Suppressor macrophage treated with lipopolysaccharide for 1 hour (primary cell): Measurements from ENCODE around the gene TRIM29.

ENCODE experiments used
- DNase-seq, 3 donors: peaks; one replicate each; pipeline ENCODE4 v3.0.0-alpha.2; 2020 to 2022

The TRIM29 gene

DNA sequence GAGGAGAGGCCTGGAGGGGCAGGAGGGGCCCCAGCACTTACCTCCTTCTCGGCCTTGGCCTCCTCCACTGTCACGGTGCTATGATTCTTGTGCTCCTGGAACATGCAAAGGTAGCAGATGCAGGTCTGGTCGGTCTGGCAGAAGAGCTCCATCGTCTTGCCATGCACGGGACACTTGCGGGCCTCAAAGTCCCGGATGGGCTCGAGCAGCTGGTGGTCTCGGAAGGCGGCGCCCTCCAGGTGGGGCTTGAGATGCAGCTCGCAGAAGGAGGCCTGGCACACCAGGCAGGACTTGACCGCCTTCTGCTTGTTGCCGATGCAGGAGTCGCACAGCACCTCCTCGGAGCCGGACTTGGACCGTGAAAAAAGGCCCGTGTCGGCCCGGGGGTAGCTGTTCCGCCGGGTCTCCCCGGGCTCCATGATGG is 714 bp downstream of the TRIM29 start:
- no peak for DNase-seq

GRCh38 chr11:120136356-120136755 is 1.6 kb downstream of the TRIM29 start:
- no peak for DNase-seq

- DNase-seq: no peak
Observed at GRCh38 chr11:120135838-120136237, 2.1 kb downstream of the TRIM29 start.

GRCh38 chr11:120134931-120135228 is 3.0 kb downstream of the TRIM29 start:
- DNase-seq: no peak

- no peak for DNase-seq
Observed at GRCh38 chr11:120134106-120134930, 3.6 kb downstream of the TRIM29 start.

DNA sequence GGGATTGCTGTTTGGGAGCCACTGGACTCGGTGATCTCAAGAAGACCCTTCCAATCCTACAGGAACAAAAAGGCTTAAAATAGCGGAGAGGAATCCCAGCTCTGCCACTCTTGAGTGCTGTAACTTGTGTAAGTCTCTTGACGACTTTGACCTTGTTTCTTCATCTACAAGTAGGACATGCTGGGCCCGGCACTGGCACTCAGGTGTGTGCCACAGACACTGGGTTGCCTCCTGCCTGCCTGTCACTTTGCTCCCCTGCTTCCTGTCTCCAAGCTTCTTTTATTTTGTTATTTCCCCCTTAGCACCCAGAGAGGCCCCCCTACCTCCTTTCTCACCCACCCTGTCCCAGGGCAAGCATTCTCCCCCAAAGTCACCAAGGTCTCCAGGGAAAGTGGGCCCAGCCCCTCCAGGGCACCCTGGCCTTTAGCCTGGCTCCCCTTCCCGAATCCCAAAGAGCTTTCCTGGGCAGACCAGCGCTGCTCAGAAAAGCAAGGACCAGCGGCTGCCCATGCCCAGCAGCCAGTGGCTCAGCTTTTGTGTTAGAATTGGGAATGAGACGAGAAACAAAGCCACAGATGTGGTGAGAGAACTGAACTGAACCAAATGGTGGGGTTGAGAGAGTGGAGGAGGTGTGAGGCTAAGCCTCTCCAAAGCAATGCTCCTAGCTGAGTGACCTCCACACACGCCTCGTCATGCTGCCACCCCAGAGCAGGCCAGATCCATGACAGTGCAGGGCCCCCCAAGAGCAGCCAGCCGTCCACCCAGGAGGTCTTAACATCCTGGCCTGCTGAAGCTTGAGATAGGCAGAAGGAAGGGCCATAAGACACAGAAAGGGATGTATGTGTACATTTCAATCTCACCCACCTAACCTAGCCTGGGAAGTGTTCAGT is 4.5 kb downstream of the TRIM29 start:
- DNase-seq: no peak

DNA sequence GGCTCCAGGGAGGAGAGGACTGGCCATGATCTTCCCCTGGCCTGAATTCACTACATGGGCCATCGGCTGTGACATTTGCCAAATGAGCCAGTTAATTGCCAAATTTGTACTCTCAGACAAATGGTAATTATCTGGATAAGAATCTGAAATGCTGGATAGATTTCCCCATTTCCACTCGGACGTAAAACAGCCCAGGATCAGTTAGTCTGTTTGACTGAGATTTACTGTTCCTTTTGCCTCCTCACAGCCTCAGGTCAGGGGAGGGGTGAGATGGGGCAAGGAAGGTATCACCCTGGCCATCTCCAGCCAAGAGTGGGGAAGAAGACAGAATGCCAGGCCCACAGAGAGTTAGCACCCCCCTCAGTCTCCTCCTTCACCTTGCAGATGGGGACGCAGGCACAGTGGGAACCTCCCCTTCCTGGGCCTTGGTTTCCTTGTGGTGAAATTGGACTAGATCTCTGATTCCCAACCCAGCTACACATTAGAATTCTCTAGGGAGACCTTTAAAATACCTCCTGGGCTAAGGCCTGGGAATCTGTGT is 5.2 kb downstream of the TRIM29 start:
- DNase-seq: no peak

DNA sequence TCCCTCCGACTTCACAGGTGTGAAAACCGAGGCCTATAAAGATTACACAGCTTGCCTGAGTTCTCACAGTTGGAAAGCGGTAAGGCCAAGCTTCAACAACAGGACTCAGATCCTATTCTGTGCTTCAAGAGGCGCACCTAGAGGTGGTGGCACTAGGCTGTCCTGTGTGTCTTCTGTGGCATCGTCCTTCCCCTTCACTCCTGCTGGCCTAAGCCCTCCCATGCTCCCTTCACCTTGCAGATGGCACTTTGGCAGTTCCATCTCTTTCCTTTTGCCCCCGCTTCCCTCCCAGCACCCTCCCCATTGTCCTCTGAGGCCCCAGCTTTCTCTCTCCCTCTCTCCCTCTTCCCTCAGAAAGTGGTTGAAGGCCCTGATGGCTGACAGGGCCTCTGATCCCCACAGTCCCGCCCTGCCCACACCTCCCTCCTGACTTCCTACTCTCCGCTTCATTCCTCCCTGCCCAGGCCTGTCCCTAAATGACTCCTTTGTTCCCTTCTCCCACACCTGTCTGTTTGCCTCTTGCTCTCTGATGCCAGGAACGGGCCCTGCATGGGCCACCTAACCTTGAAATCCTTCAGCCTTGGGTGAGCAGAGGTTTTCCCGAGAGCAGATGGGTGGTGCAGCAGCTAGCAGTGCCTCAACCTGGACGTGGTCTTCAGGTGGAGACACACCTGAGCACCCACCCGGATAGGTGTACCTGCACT is 5.8 kb downstream of the TRIM29 start:
- no peak for DNase-seq

GRCh38 chr11:120130991-120131760 is 6.7 kb downstream of the TRIM29 start:
- DNase-seq: no peak

GRCh38 chr11:120130176-120130980 is 7.5 kb downstream of the TRIM29 start:
- no peak for DNase-seq

DNA sequence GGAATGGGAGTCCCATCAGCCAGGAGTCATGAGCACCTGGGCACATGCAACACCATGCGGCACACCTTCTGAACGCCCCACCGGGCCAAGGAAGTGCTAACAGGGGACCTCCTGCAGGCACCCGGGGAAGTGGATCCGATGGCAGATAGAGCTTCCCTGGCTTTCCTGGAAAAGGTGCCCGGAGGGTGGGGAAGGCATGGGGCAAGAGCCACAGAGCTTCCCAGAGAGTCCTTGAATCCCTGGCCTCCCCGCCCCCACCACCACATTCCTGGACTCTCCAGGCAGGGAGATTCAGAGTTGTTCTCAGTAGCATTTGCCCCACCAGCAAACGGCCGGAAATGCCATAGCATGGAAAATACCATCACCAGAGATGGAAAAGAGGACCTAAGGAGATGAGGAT is 8.3 kb downstream of the TRIM29 start:
- DNase-seq: no peak

DNA sequence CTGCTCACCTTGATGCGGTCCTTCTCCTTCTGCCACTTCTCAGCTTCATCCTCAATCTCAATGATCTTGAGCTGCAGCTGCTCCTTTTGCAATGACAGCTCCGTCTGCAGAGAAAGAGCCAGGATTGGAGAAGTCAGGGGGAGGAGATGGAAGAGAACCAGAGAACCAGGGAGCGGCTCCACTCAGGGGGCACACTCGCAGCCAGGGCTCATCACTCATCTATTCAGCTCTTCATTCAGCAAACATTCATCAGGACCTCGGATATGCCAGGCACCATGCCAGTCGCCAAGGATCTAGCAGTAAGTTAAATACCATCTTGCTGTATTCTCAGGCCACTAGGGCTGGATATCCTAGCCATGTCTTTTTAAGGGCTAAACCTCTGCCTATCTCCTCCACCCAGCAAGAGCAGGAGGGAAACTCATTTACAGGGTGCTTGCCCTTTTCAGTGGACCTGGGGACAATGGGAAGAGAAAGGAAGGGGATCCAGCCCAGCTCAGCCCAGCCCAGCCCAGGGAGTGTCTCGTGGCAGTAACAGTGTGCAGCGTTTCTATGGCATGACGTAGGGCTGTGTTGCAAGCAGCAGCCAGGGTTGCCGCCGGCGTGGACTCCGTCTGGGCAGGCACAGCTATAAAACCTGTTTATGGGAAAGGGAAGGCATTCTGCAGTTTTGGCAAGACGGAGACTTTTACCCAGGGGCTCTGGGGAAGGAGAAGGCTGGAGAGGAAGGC is 9.4 kb downstream of the TRIM29 start:
- no peak for DNase-seq

DNA sequence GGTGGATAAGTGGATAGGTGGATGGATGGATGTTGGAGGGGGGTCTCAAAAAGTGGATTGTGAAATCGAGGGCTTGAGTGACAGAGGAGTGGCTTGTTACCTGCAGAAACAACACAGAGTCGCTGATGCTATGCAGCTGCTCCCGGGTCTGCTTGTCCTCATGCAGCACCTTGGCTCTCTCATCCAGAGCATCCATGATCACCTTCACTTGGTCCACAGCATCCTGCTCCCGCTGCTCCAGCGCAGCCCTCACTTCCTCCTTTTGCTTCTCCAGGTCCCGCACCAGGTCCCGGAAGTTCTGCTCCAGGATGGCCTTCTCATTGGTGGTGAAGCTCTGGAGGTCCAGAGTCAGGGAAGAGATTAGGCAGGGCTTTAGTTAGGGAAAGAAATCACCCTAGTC is 10.7 kb downstream of the TRIM29 start:
- no peak for DNase-seq

- no peak for DNase-seq
Observed at GRCh38 chr11:120126620-120127019, 11.3 kb downstream of the TRIM29 start.

DNA sequence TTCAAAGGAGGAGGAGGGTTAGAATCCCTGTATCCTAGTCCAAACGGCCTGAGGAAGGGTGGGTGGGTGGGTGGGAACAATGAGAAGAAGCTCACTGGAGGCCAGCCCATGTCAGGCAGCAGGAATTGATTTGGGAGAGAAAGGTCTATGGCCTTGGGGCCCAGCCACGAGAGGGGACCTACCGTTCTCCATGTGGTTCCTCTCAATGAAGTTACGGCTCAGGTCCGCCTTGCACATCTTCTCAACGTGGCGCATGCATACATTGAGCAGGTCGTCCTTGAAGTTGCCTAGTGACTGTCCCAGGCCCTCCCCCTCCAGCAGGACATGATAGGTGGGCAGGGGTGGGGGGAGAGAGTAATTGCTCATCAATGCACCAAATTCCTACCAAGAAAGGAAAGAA is 12.4 kb downstream of the TRIM29 start:
- DNase-seq: no peak

DNA sequence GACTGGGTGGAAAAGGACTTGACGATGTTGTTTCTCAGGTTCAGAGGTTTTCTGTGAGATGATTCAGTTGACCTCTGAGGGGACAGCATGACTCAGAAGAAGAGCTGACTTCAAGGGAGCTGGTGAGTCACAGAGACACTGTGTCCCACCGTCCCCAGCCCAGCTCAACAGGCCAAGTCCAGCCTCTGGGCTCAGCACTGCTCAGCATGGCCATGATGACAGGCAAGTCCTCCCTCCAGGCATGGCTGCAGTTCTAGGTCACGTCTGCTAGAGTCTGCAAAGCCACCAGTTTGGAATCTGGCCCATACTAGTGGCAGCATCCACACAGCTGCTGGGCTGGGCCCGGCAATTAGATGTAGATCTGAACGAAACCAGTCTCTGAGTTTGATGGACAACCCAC is 12.9 kb downstream of the TRIM29 start:
- DNase-seq: peak; percentile 35 to 43 (median 42)

DNA sequence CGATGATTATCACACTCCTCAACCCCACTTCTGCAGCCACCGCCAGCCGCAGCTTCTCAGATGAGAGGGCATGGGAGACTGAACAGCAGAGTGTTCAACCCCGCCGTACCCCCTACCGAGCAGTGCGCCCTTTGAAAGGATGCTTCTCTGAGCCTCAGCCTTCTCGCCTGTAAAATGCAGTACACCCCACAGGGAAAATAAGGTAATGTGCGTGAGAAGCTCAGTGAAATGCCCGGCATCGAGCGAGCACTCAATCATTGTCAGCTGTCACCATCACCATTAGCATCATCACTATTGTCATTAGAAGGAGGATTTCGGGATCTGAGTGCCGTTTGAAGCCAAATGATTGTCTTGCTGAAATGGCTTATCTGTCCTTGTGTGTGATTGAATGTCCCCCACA is 13.6 kb downstream of the TRIM29 start:
- no peak for DNase-seq

GRCh38 chr11:120123946-120124345 is 14.0 kb downstream of the TRIM29 start:
- no peak for DNase-seq

- no peak for DNase-seq
Observed at GRCh38 chr11:120122924-120123683, 14.8 kb downstream of the TRIM29 start.

DNA sequence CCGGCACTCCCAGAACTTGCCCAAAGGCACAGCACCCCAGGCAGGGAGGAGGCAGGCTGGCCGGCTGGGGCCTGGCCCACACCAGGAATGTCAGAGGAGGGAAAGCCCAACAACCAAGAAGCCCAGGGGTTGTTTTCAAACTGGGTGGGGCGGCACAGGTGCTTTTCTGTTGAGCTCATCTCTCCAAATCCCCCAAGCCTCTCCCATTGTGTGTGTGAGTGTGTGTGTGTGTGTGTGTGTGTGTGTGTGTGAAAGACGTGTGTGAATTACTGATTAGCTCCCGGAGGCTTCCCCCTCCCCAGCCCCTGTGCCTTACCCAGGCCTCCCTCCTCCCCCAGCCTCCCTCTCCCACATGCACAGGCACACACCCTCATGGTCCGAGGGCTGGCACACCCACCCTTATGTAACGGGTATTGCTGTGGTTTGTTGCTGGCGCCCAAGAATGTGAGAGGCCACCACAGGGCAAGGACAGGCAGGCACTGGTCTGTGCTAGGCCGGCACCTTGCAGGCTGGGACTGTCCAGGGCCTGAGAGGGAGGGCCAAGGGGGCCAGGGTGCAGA is 15.9 kb downstream of the TRIM29 start:
- no peak for DNase-seq
